ENCODE results near the gene DYNC2I2.
"Not testable (repeated sequence)": the region's sequence is repeated elsewhere in the genome, so short reads cannot be mapped to it uniquely, and the experiment has no call there.

The DYNC2I2 gene

DNA sequence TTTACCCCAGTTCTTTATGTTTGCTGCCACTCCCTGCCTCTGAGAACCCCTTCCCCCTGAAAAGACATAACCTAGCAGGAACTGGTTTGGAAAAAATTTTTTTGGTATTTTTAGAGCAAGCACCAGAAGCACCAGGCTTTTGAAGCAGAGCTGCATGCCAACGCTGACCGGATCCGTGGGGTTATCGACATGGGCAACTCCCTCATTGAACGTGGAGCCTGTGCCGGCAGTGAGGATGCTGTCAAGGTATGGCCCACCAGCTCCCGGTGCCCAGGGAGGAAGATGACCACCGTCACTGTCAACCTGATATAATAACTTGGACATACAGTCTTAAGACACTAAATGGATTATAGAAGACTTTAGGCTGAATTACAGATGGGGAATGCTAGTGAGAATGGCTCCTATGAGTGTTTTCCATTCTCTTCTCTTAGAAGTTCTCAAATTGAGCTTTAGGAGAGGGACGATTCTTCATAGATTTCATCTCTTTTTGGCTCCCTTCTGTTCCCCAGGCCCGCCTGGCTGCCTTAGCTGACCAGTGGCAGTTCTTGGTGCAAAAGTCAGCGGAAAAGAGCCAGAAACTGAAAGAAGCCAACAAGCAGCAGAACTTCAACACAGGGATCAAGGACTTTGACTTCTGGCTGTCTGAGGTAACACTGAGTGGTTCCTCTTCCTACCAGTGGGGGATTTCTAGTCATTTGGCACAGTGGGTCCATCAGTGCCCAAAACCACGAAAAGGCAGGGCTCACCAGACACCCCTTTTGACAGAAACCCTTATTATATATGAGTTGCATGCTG lies 44.9 kb downstream of the DYNC2I2 start:
- DNase-seq = no peak

- DNase-seq = no peak
Measured at GRCh38 chr9:128610897-128611296, 45.8 kb downstream of the DYNC2I2 start.

DNA sequence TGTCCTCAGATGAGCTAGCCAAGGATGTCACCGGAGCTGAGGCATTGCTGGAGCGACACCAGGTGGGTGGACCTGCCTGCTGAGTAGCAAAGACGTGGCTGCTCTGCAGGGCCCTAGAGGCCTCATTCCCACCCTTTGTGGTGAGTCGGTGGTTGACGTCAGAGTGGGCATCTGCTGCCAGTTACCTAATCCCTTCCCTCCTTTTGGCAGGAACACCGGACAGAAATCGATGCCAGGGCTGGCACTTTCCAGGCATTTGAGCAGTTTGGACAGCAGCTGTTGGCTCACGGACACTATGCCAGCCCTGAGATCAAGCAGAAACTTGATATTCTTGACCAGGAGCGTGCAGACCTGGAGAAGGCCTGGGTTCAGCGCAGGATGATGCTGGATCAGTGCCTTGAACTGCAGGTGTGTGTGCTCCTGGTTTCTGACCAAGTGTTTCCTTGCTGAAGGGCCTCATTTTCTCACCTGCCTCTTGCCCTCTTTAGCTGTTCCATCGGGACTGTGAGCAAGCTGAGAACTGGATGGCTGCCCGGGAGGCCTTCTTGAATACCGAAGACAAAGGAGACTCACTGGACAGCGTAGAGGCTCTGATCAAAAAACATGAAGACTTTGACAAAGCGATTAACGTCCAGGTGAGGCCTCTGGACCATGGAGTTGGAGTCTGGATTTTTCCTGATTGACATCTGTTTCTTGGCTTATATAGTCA lies 48.9 kb downstream of the DYNC2I2 start:
- no peak for DNase-seq

GRCh38 chr9:128603697-128604096 lies 53.0 kb downstream of the DYNC2I2 start:
- no peak for DNase-seq

DNA sequence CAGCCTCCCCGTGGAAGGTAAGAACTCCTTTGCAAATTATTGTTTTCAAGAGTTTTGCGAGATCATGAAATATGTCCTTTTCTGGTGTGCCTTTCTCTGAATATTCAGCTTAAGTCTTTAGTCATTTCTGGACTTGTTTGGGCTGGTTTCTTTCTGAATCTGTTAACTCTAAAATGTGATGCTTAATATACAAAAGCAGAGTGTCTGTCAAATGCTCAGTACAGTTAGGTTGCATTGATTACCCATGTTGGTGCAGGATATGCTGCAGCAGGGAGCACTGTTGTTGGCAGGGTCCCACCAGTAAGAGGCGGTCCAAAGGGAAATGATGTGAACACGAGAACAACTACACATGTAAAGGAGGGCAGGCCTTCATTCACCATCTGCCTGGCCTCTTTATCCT lies 56.5 kb downstream of the DYNC2I2 start:
- DNase-seq = no peak

DNA sequence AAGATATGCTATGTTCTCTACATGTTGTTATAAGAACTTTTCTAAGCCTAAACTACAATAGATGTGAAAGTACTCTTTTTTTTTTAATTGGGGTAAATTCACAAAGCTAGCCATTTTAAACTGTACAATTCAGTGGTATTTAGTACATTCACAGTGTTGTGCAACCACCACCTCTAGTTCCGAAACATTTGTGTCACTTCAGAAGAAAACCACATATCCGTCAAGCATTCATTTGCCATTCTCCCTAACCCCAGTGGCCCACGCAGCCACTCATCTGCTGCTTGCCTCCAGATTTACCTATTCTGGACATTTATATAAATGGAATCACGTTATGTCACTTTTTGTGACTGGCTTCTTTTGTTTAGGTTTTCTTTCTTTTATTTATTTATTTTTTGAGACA lies 61.2 kb downstream of the DYNC2I2 start:
- no peak for DNase-seq

DNA sequence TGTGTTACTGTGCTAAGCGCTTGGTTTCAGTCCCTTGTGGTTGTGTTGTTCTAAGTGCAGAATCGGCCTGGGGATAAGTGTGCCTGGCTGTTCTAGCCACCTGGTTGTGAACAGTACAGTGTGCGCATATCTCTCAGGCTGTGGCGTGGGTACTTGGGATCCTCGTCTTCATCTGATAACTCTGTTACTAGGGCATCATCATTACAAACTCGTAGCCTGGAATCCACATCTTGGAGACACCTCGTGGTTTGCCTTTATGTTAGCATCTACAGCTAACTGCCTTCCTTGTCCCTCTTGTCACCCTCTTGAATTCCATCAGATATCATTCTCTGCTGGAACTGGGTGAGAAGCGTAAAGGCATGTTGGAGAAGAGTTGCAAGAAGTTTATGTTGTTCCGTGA lies 62.8 kb downstream of the DYNC2I2 start:
- DNase-seq = no peak

GRCh38 chr9:128593039-128593438 lies 63.6 kb downstream of the DYNC2I2 start:
- DNase-seq = no peak

- DNase-seq = no peak
Measured at GRCh38 chr9:128588581-128589233, 67.9 kb downstream of the DYNC2I2 start.

- peak; percentile 62 for DNase-seq
Measured at GRCh38 chr9:128587453-128587852, 69.2 kb downstream of the DYNC2I2 start.

- DNase-seq = not testable (repeated sequence)
Measured at GRCh38 chr9:128586934-128587333, 69.7 kb downstream of the DYNC2I2 start.

GRCh38 chr9:128585155-128585554 lies 71.5 kb downstream of the DYNC2I2 start:
- DNase-seq = not testable (repeated sequence)
